Neuronal stem cell (in vitro differentiated cells): ENCODE measurements around the gene MVD.

ENCODE experiments used
- DNase-seq: peaks from one replicate; pipeline ENCODE4 v3.0.0-alpha.2; 2013; ENCODE audit warnings: low spot score
- H2AFZ ChIP-seq: one replicate; pipeline ENCODE4 v1.6.1; 2013; ENCODE audit warnings: mild to moderate bottlenecking, low read length, inconsistent platforms
- H2AK5ac ChIP-seq: 2 replicates; pipeline ENCODE4 v1.6.1; 2013; ENCODE audit warnings: low read depth, mild to moderate bottlenecking, inconsistent platforms, low read length, moderate library complexity, mixed read lengths
- H2BK120ac ChIP-seq: 2 replicates; pipeline ENCODE4 v1.6.1; 2013; ENCODE audit warnings: low read depth, mild to moderate bottlenecking, inconsistent platforms, low read length, moderate library complexity, mixed read lengths
- H2BK12ac ChIP-seq: one replicate; pipeline ENCODE4 v1.6.1; 2013; ENCODE audit warnings: low read length, inconsistent platforms
- H2BK15ac ChIP-seq: 2 replicates; pipeline ENCODE4 v1.6.1; 2013; ENCODE audit warnings: mild to moderate bottlenecking, low read length, inconsistent platforms, mixed read lengths
- H2BK5ac ChIP-seq: one replicate; pipeline ENCODE4 v1.6.1; 2013; ENCODE audit warnings: inconsistent platforms, mild to moderate bottlenecking, low read length, moderate library complexity
- H3K14ac ChIP-seq: one replicate; pipeline ENCODE4 v1.6.1; 2013; ENCODE audit warnings: low read length, inconsistent platforms
- H3K18ac ChIP-seq: 2 replicates; pipeline ENCODE4 v1.6.1; 2013; ENCODE audit warnings: low read length, inconsistent platforms
- H3K23ac ChIP-seq: 2 replicates; pipeline ENCODE4 v1.6.1; 2013; ENCODE audit warnings: low read depth, mild to moderate bottlenecking, mixed read lengths, low read length, inconsistent platforms; ENCODE audit not compliant: poor library complexity
- H3K27ac ChIP-seq: replicated peaks from 3 replicates; pipeline ENCODE4 v1.5.1; 2013; ENCODE audit warnings: low read length, inconsistent platforms
- H3K27me3 ChIP-seq, 3 experiments: 2 replicates each; pipeline ENCODE4 v1.6.1; 2013; ENCODE audit warnings: low read length in 3 of 3, mild to moderate bottlenecking in 2 of 3, inconsistent platforms in 1 of 3, low read depth in 1 of 3, mixed read lengths in 1 of 3, moderate library complexity in 1 of 3; ENCODE audit not compliant: control insufficient read depth in 3 of 3, insufficient read depth in 3 of 3
- H3K36me3 ChIP-seq, 2 donors: replicated peaks in 1 of 2; 2 replicates each; pipeline ENCODE4 v1.6.1; 2013; ENCODE audit warnings: low read length in 2 of 2; ENCODE audit not compliant: control insufficient read depth in 2 of 2, insufficient read depth in 2 of 2
- H3K4ac ChIP-seq: 2 replicates; pipeline ENCODE4 v1.6.1; 2013; ENCODE audit warnings: inconsistent platforms, mild to moderate bottlenecking, low read length, moderate library complexity
- H3K4me1 ChIP-seq, 2 donors: 1 replicate in 1 of 2; 2 replicates in 1 of 2; pipeline ENCODE4 v1.6.1; 2013; ENCODE audit warnings: low read length in 2 of 2, low read depth in 1 of 2; ENCODE audit not compliant: control insufficient read depth in 2 of 2, insufficient read depth in 1 of 2
- H3K4me2 ChIP-seq: one replicate; pipeline ENCODE4 v1.6.1; 2013; ENCODE audit warnings: mild to moderate bottlenecking, low read length, inconsistent platforms; ENCODE audit not compliant: insufficient read depth, poor library complexity, severe bottlenecking
- H3K4me3 ChIP-seq, 2 donors: 2 replicates each; pipeline ENCODE4 v1.5.1; 2013; ENCODE audit warnings: low read length in 2 of 2, mild to moderate bottlenecking in 2 of 2, inconsistent platforms in 1 of 2, moderate library complexity in 1 of 2
- H3K79me1 ChIP-seq: one replicate; pipeline ENCODE4 v1.6.1; 2013; ENCODE audit warnings: low read depth, mild to moderate bottlenecking, inconsistent platforms, low read length, moderate library complexity
- H3K9ac ChIP-seq: one replicate; pipeline ENCODE4 v1.6.1; 2013; ENCODE audit warnings: mild to moderate bottlenecking, low read depth, low read length, inconsistent platforms; ENCODE audit not compliant: poor library complexity
- H3K9me3 ChIP-seq, 2 donors: replicated peaks in 1 of 2; 2 replicates each; pipeline versions ENCODE3 to v1.6.1; 2013; ENCODE audit warnings: low read length in 2 of 2, mild to moderate bottlenecking in 2 of 2, inconsistent platforms in 1 of 2, low read depth in 1 of 2, mixed read lengths in 1 of 2, moderate library complexity in 1 of 2; ENCODE audit not compliant: control insufficient read depth in 2 of 2, insufficient read depth in 1 of 2
- H4K8ac ChIP-seq: one replicate; pipeline ENCODE4 v1.6.1; 2013; ENCODE audit warnings: low read depth, mild to moderate bottlenecking, inconsistent platforms, low read length, moderate library complexity
- H4K91ac ChIP-seq: one replicate; pipeline ENCODE4 v1.6.1; 2013; ENCODE audit warnings: low read length, low read depth, mild to moderate bottlenecking, inconsistent platforms; ENCODE audit not compliant: poor library complexity
- WGBS, 2 donors: extraction: QIAGEN DNeasy Blood & Tissue Kit; methylation state at CpG; one replicate each; pipeline ENCODE4 v1.1.7; 2013; ENCODE audit warnings: missing lambda C conversion rate in 2 of 2, mixed read lengths in 1 of 2; ENCODE audit not compliant: insufficient read length in 2 of 2, insufficient replicate concordance in 1 of 2; ENCODE audit errors: extremely low coverage in 2 of 2; 5-methylcytosine and 5-hydroxymethylcytosine counted together

Gene MVD

GRCh38 chr16:88667461-88667860 lies 4.6 kb upstream of the MVD start:
- no peak overlapping the region for H4K91ac ChIP-seq
- H3K23ac ChIP-seq: peak overlapping the region; percentile 34
- no peak overlapping the region for H2AK5ac ChIP-seq
- H2BK5ac ChIP-seq: peak overlapping the region; percentile 90
- no peak overlapping the region for H3K4ac ChIP-seq
- H3K4me3 ChIP-seq: no peak overlapping the region
- H3K27ac ChIP-seq: peak overlapping the region; percentile 30
- no peak overlapping the region for H2BK15ac ChIP-seq
- H3K79me1 ChIP-seq: peaks cover 9% of the 10 kb centered on the region
- H3K36me3 ChIP-seq: peaks cover 2 to 19% of the 10 kb centered on the region in 2 donors
- WGBS, 2 donors: no CpG with 5 or more reads among the region's 5 CpGs
- no peaks in the 10 kb centered on the region for H3K27me3 ChIP-seq
- no peak overlapping the region for H2AFZ ChIP-seq
- no peak overlapping the region for H3K18ac ChIP-seq
- H4K8ac ChIP-seq: no peak overlapping the region
- no peak overlapping the region for H2BK12ac ChIP-seq
- no peak for DNase-seq
- no peak overlapping the region for H2BK120ac ChIP-seq
- H3K4me2 ChIP-seq: no peak overlapping the region
- peaks cover under 1 to 3% of the 10 kb centered on the region in 2 donors for H3K4me1 ChIP-seq
- H3K9ac ChIP-seq: peak overlapping the region; percentile 44
- no peaks in the 10 kb centered on the region for H3K9me3 ChIP-seq
- no peak overlapping the region for H3K14ac ChIP-seq

DNA sequence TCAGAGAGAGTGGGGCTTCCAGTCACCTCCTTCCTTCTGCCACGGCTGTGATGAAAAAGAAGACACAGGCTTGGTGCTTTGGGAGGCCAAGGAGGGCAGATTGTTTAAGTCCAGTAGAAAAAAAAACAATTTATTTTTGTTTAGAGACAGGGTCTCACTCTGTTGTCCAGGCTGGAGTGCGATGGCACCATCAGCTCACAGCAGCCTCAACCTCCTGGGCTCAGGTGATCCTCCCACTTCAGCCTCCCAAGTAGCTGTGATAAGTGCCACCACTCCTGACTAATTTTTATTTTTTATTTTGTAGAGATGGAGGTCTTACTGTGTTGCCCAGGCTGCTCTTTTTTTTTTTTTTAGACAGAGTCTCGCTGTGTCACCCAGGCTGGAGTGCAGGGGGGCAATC lies 2.7 kb upstream of the MVD start:
- Histone ChIP-seq H4K91ac (no peak overlapping the region), H3K9me3 (no peaks in the 10 kb centered on the region), H2BK5ac (no peak overlapping the region), H3K4me1 (peaks cover 5 to 6% of the 10 kb centered on the region in 2 donors), H3K23ac (no peak overlapping the region), H3K79me1 (peaks cover 11% of the 10 kb centered on the region), H2BK15ac (no peak overlapping the region), H3K36me3 (peaks cover 2 to 26% of the 10 kb centered on the region in 2 donors), H2BK12ac (no peak overlapping the region), H3K18ac (no peak overlapping the region), H2AFZ (no peak overlapping the region), H3K27me3 (no peaks in the 10 kb centered on the region), H3K14ac (no peak overlapping the region), H2BK120ac (no peak overlapping the region), H3K4me3 (no peak overlapping the region), H3K9ac (no peak overlapping the region), H3K27ac (no peak overlapping the region), H4K8ac (no peak overlapping the region), H3K4ac (no peak overlapping the region), H3K4me2 (no peak overlapping the region), H2AK5ac (no peak overlapping the region)
- DNase-seq: no peak
- WGBS, 2 donors: no CpG with 5 or more reads among the region's 3 CpGs

DNA sequence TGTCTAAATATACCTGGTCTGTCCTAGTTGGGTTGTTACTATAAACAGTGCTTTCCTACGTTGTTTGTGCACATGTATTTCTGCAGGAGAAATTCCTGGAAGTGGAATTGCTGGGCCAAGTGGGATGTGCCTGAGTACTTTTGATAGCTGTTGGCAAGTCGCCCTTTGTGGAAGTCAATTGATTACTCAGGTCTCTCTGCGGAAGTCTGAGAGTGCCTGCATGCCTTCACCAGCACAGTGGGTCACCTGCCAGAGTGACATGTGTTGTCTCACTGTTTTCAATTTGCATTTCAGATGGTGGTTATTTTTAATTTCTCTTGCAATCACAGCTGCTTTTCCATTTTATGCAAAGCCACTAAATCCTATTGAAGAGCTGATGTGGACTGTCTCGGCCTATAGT lies 2.3 kb upstream of the MVD start:
- H4K91ac ChIP-seq: no peak overlapping the region
- H3K14ac ChIP-seq: no peak overlapping the region
- no peak overlapping the region for H2BK120ac ChIP-seq
- H2BK12ac ChIP-seq: no peak overlapping the region
- no peaks in the 10 kb centered on the region for H3K9me3 ChIP-seq
- H3K23ac ChIP-seq: no peak overlapping the region
- no peak overlapping the region for H4K8ac ChIP-seq
- no peak overlapping the region for H2AFZ ChIP-seq
- no CpG with 5 or more reads among the region's 4 CpGs for WGBS, 2 donors
- H3K4me1 ChIP-seq: peaks cover 5 to 6% of the 10 kb centered on the region in 2 donors
- no peak overlapping the region for H2BK15ac ChIP-seq
- no peak overlapping the region for H2AK5ac ChIP-seq
- no peaks in the 10 kb centered on the region for H3K27me3 ChIP-seq
- H2BK5ac ChIP-seq: no peak overlapping the region
- no peak overlapping the region for H3K4ac ChIP-seq
- H3K27ac ChIP-seq: no peak overlapping the region
- no peak overlapping the region for H3K9ac ChIP-seq
- DNase-seq: no peak
- peaks cover 2 to 30% of the 10 kb centered on the region in 2 donors for H3K36me3 ChIP-seq
- H3K79me1 ChIP-seq: peaks cover 12% of the 10 kb centered on the region
- H3K18ac ChIP-seq: no peak overlapping the region
- H3K4me3 ChIP-seq: no peak overlapping the region
- H3K4me2 ChIP-seq: no peak overlapping the region

DNA sequence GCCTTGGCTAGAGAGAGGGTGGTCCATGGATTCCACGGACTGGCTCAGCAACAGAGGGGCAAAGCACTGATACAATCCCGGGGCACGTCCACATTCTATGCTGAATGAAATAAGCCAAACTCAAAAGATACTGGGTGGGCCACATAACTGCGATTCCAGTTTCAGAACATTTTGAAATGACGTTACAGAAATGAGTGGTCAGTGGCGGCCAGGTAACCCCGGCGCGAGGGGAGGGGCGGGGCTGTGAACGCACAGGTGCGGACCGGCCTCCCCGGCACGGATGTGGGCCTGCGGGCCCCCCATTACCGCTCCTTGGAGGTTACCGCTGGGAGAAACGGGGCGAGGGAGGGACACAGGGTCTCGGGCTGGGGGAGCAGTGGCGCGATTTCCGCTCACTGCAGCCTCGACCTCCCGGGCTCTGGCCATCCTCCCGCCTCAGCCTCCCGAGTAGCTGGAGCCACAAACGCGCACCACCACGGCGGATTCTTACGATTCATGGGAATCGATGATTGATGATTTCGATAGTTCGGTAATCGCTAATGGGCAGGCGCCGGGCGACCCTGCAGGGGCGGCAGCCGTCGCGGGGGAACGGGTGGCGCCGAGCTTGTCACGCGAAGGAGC lies 559 bp downstream of the MVD start:
- peak overlapping the region; percentile 95 for H3K9ac ChIP-seq
- H3K18ac ChIP-seq: peak overlapping the region; percentile 93
- no peak overlapping the region for H4K8ac ChIP-seq
- H3K27me3 ChIP-seq: no peaks in the 10 kb centered on the region
- H4K91ac ChIP-seq: no peak overlapping the region
- peak overlapping the region; percentile 74 for H2AK5ac ChIP-seq
- no peaks in the 10 kb centered on the region for H3K9me3 ChIP-seq
- peaks cover 28% of the 10 kb centered on the region for H3K79me1 ChIP-seq
- H3K23ac ChIP-seq: peak overlapping the region; percentile 99
- WGBS, 2 donors: no CpG with 5 or more reads among the region's 49 CpGs
- H3K27ac ChIP-seq: peak overlapping the region; percentile 64
- peak overlapping the region; percentile 75 to 92 for H3K4me3 ChIP-seq
- DNase-seq: no peak
- H2BK120ac ChIP-seq: no peak overlapping the region
- H2BK15ac ChIP-seq: peak overlapping the region; percentile 92
- H2BK12ac ChIP-seq: no peak overlapping the region
- H2AFZ ChIP-seq: peak overlapping the region; percentile 83
- H3K4ac ChIP-seq: no peak overlapping the region
- H3K36me3 ChIP-seq: peaks cover 13 to 54% of the 10 kb centered on the region in 2 donors
- H2BK5ac ChIP-seq: peak overlapping the region; percentile 66
- H3K4me1 ChIP-seq: peaks cover 6% of the 10 kb centered on the region in 2 donors
- peak overlapping the region; percentile 87 for H3K4me2 ChIP-seq
- peak overlapping the region; percentile 94 for H3K14ac ChIP-seq
